Type B pancreatic cell (in vitro differentiated cells): Measurements from ENCODE around the gene TSBP1. TPM values are rescaled to one million over a fixed set of nuclear protein-coding genes. Genes with fewer than 3 reads are reported as not detected.
"Not testable (repeated sequence)": the region's sequence is repeated elsewhere in the genome, so short reads cannot be mapped to it uniquely, and the experiment has no call there.

Experiments used
- DNase-seq: peaks from one replicate; pipeline ENCODE4 v3.0.0; 2021; ENCODE audit warnings: mixed read lengths; ENCODE audit not compliant: unreplicated experiment; ENCODE audit errors: extremely low spot score
- H3K27ac Mint-ChIP-seq: 2 replicates; pipeline ENCODE4 v1.8.0; 2021; ENCODE audit warnings: mild to moderate bottlenecking, mixed read lengths
- H3K27me3 Mint-ChIP-seq: 2 replicates; pipeline ENCODE4 v1.8.0; 2021; ENCODE audit warnings: mixed read lengths
- H3K36me3 Mint-ChIP-seq: 2 replicates; pipeline ENCODE4 v1.8.0; 2021; ENCODE audit warnings: mixed read lengths
- H3K4me1 Mint-ChIP-seq: one replicate; pipeline ENCODE4 v1.8.0; 2021; ENCODE audit warnings: mixed read lengths; ENCODE audit not compliant: unreplicated experiment
- H3K4me3 Mint-ChIP-seq: 2 replicates; pipeline ENCODE4 v1.8.0; 2021; ENCODE audit warnings: mild to moderate bottlenecking, mixed read lengths
- H3K9me3 Mint-ChIP-seq: 2 replicates; pipeline ENCODE4 v1.8.0; 2021; ENCODE audit warnings: mixed read lengths
- CTCF ChIP-seq: fragments of 200-600 bp; sonication (generic); conservative IDR thresholded peaks from 2 replicates; pipeline ENCODE4 v1.5.0; 2021; ENCODE audit warnings: antibody characterized with exemption, mild to moderate bottlenecking
- total RNA-seq: library from RNA; stranded (reverse); gene quantifications from 2 replicates; pipeline ENCODE4 v1.2.1, GENCODE V29; 2021; ENCODE audit warnings: low replicate concordance

Gene TSBP1
- total RNA-seq, 1 donor from 2014 or later: not detected

GRCh38 chr6:32371229-32371628, 474 bp downstream of the TSBP1 start:
- no peaks in the 10 kb centered on the region for H3K27me3 Mint-ChIP-seq
- H3K4me1 Mint-ChIP-seq: peaks cover 1% of the 10 kb centered on the region
- DNase-seq: no peak
- H3K4me3 Mint-ChIP-seq: no peak overlapping the region
- H3K36me3 Mint-ChIP-seq: no peaks in the 10 kb centered on the region
- H3K9me3 Mint-ChIP-seq: peaks cover 4% of the 10 kb centered on the region
- TF ChIP-seq CTCF: no peak
- H3K27ac Mint-ChIP-seq: no peak overlapping the region

GRCh38 chr6:32370505-32370904, 1.2 kb downstream of the TSBP1 start:
- Mint-ChIP-seq H3K36me3 (no peaks in the 10 kb centered on the region), H3K9me3 (peaks cover 4% of the 10 kb centered on the region), H3K4me1 (peaks cover 2% of the 10 kb centered on the region), H3K27ac (no peak overlapping the region), H3K4me3 (no peak overlapping the region), H3K27me3 (peaks cover 4% of the 10 kb centered on the region)
- no peak for DNase-seq
- no peak for TF ChIP-seq CTCF

GRCh38 chr6:32369660-32370059, 2.0 kb downstream of the TSBP1 start:
- Mint-ChIP-seq H3K27ac (no peak overlapping the region), H3K36me3 (no peaks in the 10 kb centered on the region), H3K9me3 (peaks cover 4% of the 10 kb centered on the region), H3K4me3 (no peak overlapping the region), H3K4me1 (peaks cover 6% of the 10 kb centered on the region), H3K27me3 (peaks cover 8% of the 10 kb centered on the region)
- DNase-seq: no peak
- TF ChIP-seq CTCF: no peak

- H3K4me3 Mint-ChIP-seq: no peak overlapping the region
- no peak for DNase-seq
- peaks cover 6% of the 10 kb centered on the region for H3K4me1 Mint-ChIP-seq
- H3K27me3 Mint-ChIP-seq: peaks cover 14% of the 10 kb centered on the region
- peaks cover 4% of the 10 kb centered on the region for H3K9me3 Mint-ChIP-seq
- H3K36me3 Mint-ChIP-seq: no peaks in the 10 kb centered on the region
- H3K27ac Mint-ChIP-seq: no peak overlapping the region
- no peak for TF ChIP-seq CTCF
Measured at GRCh38 chr6:32367644-32368043, 4.1 kb downstream of the TSBP1 start.

GRCh38 chr6:32359225-32359624, 12.5 kb downstream of the TSBP1 start:
- not testable (repeated sequence) for H3K4me3 Mint-ChIP-seq, DNase-seq, H3K9me3 Mint-ChIP-seq, H3K27me3 Mint-ChIP-seq, H3K36me3 Mint-ChIP-seq, H3K4me1 Mint-ChIP-seq, H3K27ac Mint-ChIP-seq

- not testable (repeated sequence) for H3K9me3 Mint-ChIP-seq, H3K36me3 Mint-ChIP-seq, DNase-seq, H3K27me3 Mint-ChIP-seq, H3K27ac Mint-ChIP-seq, H3K4me1 Mint-ChIP-seq, H3K4me3 Mint-ChIP-seq
Measured at GRCh38 chr6:32358548-32358947, 13.2 kb downstream of the TSBP1 start.

- no peaks in the 10 kb centered on the region for H3K9me3 Mint-ChIP-seq
- peaks cover 7% of the 10 kb centered on the region for H3K27me3 Mint-ChIP-seq
- no peak for TF ChIP-seq CTCF
- no peaks in the 10 kb centered on the region for H3K4me1 Mint-ChIP-seq
- no peak overlapping the region for H3K27ac Mint-ChIP-seq
- H3K36me3 Mint-ChIP-seq: no peaks in the 10 kb centered on the region
- DNase-seq: no peak
- no peak overlapping the region for H3K4me3 Mint-ChIP-seq
Measured at GRCh38 chr6:32355018-32355417, 16.7 kb downstream of the TSBP1 start.
